ENCODE results near the gene SLC25A6. TPM values are rescaled to one million over a fixed set of nuclear protein-coding genes. Genes with fewer than 3 reads are reported as not detected.

Gene SLC25A6
- total and polyA plus RNA-seq, 9 of the 15 experiments (the other 6 are each of a cell fraction or from before 2014, with no cell fraction given), result 24.6 to 330 (median 129) TPM

DNA sequence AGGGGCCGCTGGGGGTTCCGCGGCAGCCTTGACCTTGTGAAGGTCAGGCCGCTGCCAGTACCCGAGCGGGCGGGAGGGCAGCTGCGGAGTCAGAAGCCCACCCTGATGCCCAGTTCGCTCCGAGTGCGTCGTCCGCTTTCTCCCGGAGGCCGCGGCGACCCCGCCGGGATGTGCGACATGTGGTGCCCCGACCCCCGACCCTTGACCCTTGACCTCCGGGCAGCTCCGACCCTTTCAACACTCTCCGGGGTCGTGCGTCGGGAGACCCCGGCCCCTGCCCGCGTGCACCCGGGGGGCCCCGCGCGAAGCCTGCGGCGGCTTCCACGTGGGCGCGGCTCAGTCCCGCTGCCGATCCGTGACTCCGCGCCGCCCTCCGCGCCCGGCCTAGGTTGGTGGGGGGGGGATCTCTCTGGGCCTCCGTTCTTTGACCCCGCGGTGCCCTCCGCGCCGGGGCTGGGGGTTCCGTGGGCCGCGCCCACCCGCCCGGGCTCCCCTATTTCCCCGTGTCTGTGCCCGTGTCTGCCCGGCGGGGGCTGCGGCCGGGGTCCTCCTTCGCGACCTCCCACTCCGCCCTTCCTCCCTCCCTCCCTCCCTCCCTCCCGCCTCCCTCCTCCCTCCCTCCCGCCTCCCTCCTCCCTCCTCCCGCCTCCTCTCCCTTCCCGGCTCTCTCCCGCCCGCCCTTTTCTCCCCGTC is 609 bp upstream of the SLC25A6 start (continued):
- TF ChIP-seq, protein P1, sequence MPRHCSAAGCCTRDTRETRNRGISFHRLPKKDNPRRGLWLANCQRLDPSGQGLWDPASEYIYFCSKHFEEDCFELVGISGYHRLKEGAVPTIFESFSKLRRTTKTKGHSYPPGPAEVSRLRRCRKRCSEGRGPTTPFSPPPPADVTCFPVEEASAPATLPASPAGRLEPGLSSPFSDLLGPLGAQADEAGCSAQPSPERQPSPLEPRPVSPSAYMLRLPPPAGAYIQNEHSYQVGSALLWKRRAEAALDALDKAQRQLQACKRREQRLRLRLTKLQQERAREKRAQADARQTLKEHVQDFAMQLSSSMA (CRISPR knock-in tag; IDR thresholded peaks at IDR 0.05), result peak; percentile 79; the same call in 1 of the 2 replicates
- peak; percentile 74; the same call in 1 of the 2 replicates for TF ChIP-seq OTX1 (CRISPR knock-in tag; IDR thresholded peaks at IDR 0.05)
- TF ChIP-seq TCFL5 (CRISPR knock-in tag; conservative IDR thresholded peaks at IDR 0.05), result no peak
- TF ChIP-seq TEAD1 (CRISPR knock-in tag; IDR thresholded peaks at IDR 0.05), result peak in 1 of 2 experiments; percentile 76; a peak in 3 of 4 replicates
- TF ChIP-seq, protein P2, sequence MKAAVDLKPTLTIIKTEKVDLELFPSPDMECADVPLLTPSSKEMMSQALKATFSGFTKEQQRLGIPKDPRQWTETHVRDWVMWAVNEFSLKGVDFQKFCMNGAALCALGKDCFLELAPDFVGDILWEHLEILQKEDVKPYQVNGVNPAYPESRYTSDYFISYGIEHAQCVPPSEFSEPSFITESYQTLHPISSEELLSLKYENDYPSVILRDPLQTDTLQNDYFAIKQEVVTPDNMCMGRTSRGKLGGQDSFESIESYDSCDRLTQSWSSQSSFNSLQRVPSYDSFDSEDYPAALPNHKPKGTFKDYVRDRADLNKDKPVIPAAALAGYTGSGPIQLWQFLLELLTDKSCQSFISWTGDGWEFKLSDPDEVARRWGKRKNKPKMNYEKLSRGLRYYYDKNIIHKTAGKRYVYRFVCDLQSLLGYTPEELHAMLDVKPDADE (conservative IDR thresholded peaks at IDR 0.05; ENCODE audit: control insufficient read depth, low read depth, low read length), result 0 out of 2 replicates have a peak, but pooled peaks have one; percentile 36
- TF ChIP-seq, protein P3, sequence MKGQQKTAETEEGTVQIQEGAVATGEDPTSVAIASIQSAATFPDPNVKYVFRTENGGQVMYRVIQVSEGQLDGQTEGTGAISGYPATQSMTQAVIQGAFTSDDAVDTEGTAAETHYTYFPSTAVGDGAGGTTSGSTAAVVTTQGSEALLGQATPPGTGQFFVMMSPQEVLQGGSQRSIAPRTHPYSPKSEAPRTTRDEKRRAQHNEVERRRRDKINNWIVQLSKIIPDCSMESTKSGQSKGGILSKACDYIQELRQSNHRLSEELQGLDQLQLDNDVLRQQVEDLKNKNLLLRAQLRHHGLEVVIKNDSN (CRISPR knock-in tag; IDR thresholded peaks at IDR 0.05), result 0 out of 2 replicates have a peak, but pooled peaks have one; percentile 5
- TF ChIP-seq, protein P4, sequence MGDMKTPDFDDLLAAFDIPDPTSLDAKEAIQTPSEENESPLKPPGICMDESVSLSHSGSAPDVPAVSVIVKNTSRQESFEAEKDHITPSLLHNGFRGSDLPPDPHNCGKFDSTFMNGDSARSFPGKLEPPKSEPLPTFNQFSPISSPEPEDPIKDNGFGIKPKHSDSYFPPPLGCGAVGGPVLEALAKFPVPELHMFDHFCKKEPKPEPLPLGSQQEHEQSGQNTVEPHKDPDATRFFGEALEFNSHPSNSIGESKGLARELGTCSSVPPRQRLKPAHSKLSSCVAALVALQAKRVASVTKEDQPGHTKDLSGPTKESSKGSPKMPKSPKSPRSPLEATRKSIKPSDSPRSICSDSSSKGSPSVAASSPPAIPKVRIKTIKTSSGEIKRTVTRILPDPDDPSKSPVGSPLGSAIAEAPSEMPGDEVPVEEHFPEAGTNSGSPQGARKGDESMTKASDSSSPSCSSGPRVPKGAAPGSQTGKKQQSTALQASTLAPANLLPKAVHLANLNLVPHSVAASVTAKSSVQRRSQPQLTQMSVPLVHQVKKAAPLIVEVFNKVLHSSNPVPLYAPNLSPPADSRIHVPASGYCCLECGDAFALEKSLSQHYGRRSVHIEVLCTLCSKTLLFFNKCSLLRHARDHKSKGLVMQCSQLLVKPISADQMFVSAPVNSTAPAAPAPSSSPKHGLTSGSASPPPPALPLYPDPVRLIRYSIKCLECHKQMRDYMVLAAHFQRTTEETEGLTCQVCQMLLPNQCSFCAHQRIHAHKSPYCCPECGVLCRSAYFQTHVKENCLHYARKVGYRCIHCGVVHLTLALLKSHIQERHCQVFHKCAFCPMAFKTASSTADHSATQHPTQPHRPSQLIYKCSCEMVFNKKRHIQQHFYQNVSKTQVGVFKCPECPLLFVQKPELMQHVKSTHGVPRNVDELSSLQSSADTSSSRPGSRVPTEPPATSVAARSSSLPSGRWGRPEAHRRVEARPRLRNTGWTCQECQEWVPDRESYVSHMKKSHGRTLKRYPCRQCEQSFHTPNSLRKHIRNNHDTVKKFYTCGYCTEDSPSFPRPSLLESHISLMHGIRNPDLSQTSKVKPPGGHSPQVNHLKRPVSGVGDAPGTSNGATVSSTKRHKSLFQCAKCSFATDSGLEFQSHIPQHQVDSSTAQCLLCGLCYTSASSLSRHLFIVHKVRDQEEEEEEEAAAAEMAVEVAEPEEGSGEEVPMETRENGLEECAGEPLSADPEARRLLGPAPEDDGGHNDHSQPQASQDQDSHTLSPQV (IDR thresholded peaks at IDR 0.05), result peak; percentile 97
- peak; percentile 45 for TF ChIP-seq RBFOX2 (IDR thresholded peaks at IDR 0.05; ENCODE audit: low read depth, low read length)
- TF ChIP-seq ILK (tag; IDR thresholded peaks at IDR 0.05; ENCODE audit: borderline replicate concordance, low read depth), result no peak
- no peak for TF ChIP-seq CBX5 (IDR thresholded peaks at IDR 0.05; ENCODE audit: borderline replicate concordance, low read depth)
- no peak for TF ChIP-seq NEUROD1 (IDR thresholded peaks at IDR 0.05; ENCODE audit: borderline replicate concordance, low read depth, low read length, partially characterized antibody)
- TF ChIP-seq ZNF766 (CRISPR knock-in tag; conservative IDR thresholded peaks at IDR 0.05), result no peak
- TF ChIP-seq MAZ (CRISPR knock-in tag; conservative IDR thresholded peaks at IDR 0.05 in 1 of 2, IDR thresholded peaks at IDR 0.05 in 1 of 2), result peak; percentile 57 to 88
- TF ChIP-seq RNF2 (IDR thresholded peaks at IDR 0.05), result no peak
- no peak for TF ChIP-seq ZNF133 (CRISPR knock-in tag; IDR thresholded peaks at IDR 0.05)
- TF ChIP-seq TRIM28 (IDR thresholded peaks at IDR 0.05), result no peak
- peak; percentile 13; the same call in 1 of the 2 replicates for TF ChIP-seq TAF7 (tag; IDR thresholded peaks at IDR 0.05)
- TF ChIP-seq, protein P5, sequence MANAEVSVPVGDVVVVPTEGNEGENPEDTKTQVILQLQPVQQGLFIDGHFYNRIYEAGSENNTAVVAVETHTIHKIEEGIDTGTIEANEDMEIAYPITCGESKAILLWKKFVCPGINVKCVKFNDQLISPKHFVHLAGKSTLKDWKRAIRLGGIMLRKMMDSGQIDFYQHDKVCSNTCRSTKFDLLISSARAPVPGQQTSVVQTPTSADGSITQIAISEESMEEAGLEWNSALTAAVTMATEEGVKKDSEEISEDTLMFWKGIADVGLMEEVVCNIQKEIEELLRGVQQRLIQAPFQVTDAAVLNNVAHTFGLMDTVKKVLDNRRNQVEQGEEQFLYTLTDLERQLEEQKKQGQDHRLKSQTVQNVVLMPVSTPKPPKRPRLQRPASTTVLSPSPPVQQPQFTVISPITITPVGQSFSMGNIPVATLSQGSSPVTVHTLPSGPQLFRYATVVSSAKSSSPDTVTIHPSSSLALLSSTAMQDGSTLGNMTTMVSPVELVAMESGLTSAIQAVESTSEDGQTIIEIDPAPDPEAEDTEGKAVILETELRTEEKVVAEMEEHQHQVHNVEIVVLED (CRISPR knock-in tag; IDR thresholded peaks at IDR 0.05), result peak; percentile 48
- TF ChIP-seq HDAC8 (tag; IDR thresholded peaks at IDR 0.05), result peak; percentile 95

Data from K562 (cell line).